Gastroesophageal sphincter (tissue), 4 donors: ENCODE results near the gene YTHDF1. TPM values are rescaled to one million over a fixed set of nuclear protein-coding genes. Genes with fewer than 3 reads are reported as not detected.

Source experiments
- ATAC-seq: fragments of 150-250 bp; one replicate; pipeline ENCODE4 v1.9.1; 2016; ENCODE audit warnings: mild to moderate bottlenecking, moderate library complexity
- H3K27ac ChIP-seq, 4 donors: fragments of 200-600 bp; sonication (generic) in 3 of 4; 1 replicate in 3 of 4; 2 replicates in 1 of 4; pipeline ENCODE4 v1.5.1; 2016 to 2019
- H3K27me3 ChIP-seq: fragments of 200-600 bp; sonication (generic); one replicate; pipeline ENCODE4 v1.5.1; 2019
- H3K36me3 ChIP-seq, 2 donors: fragments of 200-600 bp; sonication (generic); one replicate each; pipeline ENCODE4 v1.5.1; 2019; ENCODE audit warnings: control low read depth in 1 of 2
- H3K4me1 ChIP-seq, 3 donors: fragments of 200-600 bp; sonication (generic); 1 replicate in 2 of 3; 2 replicates in 1 of 3; pipeline ENCODE4 v1.5.1; 2016 to 2019; ENCODE audit warnings: control low read depth in 2 of 3
- H3K4me3 ChIP-seq, 2 donors: fragments of 200-600 bp; sonication (generic); one replicate each; pipeline ENCODE4 v1.5.1; 2019; ENCODE audit warnings: mild to moderate bottlenecking in 1 of 2, moderate library complexity in 1 of 2
- H3K9me3 ChIP-seq, 3 donors: fragments of 200-600 bp; sonication (generic); one replicate each; pipeline ENCODE4 v1.5.1; 2017 to 2019; ENCODE audit warnings: control low read depth in 2 of 3
- EP300 ChIP-seq: sonication (generic); formaldehyde crosslinking; IDR thresholded peaks from one replicate; pipeline ENCODE4 v1.6.1; 2017; ENCODE audit warnings: antibody characterized with exemption, mild to moderate bottlenecking
- POLR2A ChIP-seq, 2 donors: fragments of 450-650 bp; IDR thresholded peaks; one replicate each; pipeline ENCODE4 v1.6.1; 2017; ENCODE audit warnings: antibody characterized with exemption in 2 of 2, mild to moderate bottlenecking in 2 of 2, moderate library complexity in 1 of 2
- POLR2AphosphoS5 ChIP-seq: sonication (generic); formaldehyde crosslinking; IDR thresholded peaks from one replicate; pipeline ENCODE4 v1.6.1; 2017; ENCODE audit warnings: antibody characterized with exemption
- WGBS, 2 donors: methylation state at CpG; one replicate each; pipeline ENCODE4 v1.1.5; 2018; ENCODE audit warnings: low coverage in 1 of 2; 5-methylcytosine and 5-hydroxymethylcytosine counted together
- total RNA-seq, 4 donors: library from RNA; depleted of rRNA; stranded (reverse); fragments of >200 nt; gene quantifications; one replicate each; pipeline ENCODE4 v1.1.0, GENCODE V29; 2016
- TF ChIP-seq, protein P1 (sequence below), 4 experiments: fragments of 200-600 bp in 2 of 4; fragments of 450-650 bp in 2 of 4; sonication (generic) in 1 of 4; IDR thresholded peaks; one replicate each; pipeline ENCODE4 v1.5.1; 2017 to 2019; ENCODE audit warnings: antibody characterized with exemption in 4 of 4, mild to moderate bottlenecking in 2 of 4, moderate library complexity in 2 of 4

YTHDF1 gene
- total RNA-seq, 4 donors from 2014 or later: 20.2 to 35.8 (median 34.2) TPM

DNA sequence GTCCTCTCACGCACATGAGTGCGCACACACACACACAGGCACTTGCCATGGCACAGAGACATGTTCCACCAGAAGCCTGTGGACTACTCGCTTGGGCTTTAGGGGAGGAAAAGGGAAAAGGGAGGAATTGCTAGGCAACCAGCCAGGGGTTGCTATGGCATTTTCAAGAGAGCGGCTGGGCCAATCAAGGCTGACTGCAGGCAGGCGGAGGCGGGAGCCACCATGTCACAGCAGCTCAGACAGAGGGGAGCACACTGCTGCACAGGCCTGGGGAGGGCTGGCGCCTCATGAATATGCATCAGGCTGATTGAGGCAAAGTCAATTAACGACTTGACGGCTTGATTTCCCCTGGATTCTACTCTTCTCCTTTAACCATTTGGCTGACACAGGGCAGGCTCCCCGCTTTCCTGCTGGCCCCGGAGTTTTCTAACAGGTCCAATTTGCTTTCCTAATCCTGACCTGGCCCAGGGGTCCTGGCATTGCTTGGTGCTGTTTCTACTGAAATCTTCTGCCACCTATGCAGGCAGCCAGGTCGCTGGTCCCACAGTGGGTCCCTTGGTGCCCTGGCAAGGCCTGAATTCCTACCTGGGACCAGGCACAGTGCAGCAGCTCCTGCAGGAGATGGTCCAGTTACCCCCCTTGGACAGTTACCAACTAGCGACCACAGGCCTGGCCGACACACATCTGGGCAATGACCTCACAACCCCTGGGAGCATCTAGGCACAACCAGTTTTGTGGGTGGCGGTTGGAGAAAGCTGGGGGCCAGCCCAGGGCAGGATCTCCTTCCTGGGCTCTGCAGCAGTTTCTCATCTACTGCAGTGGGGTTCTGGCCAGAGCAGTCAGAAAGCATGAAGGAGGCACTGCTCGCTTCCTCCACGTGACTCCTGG lies 52.1 kb downstream of the YTHDF1 start:
- no peaks in the 10 kb centered on the region for H3K4me1 ChIP-seq
- TF ChIP-seq, protein P1, sequence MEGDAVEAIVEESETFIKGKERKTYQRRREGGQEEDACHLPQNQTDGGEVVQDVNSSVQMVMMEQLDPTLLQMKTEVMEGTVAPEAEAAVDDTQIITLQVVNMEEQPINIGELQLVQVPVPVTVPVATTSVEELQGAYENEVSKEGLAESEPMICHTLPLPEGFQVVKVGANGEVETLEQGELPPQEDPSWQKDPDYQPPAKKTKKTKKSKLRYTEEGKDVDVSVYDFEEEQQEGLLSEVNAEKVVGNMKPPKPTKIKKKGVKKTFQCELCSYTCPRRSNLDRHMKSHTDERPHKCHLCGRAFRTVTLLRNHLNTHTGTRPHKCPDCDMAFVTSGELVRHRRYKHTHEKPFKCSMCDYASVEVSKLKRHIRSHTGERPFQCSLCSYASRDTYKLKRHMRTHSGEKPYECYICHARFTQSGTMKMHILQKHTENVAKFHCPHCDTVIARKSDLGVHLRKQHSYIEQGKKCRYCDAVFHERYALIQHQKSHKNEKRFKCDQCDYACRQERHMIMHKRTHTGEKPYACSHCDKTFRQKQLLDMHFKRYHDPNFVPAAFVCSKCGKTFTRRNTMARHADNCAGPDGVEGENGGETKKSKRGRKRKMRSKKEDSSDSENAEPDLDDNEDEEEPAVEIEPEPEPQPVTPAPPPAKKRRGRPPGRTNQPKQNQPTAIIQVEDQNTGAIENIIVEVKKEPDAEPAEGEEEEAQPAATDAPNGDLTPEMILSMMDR (IDR thresholded peaks at IDR 0.05): no peak
- no peak for TF ChIP-seq POLR2A (IDR thresholded peaks at IDR 0.05)
- no peak for TF ChIP-seq EP300
- H3K4me3 ChIP-seq: no peak overlapping the region
- no peaks in the 10 kb centered on the region for H3K36me3 ChIP-seq
- no peak for ATAC-seq
- WGBS, 2 donors: 24% methylated on average over 6 of the region's 17 CpGs; no CpG with 5 or more reads in 1 of the 2 donors
- no peaks in the 10 kb centered on the region for H3K9me3 ChIP-seq
- peaks cover 80% of the 10 kb centered on the region for H3K27me3 ChIP-seq
- H3K27ac ChIP-seq: no peak overlapping the region

DNA sequence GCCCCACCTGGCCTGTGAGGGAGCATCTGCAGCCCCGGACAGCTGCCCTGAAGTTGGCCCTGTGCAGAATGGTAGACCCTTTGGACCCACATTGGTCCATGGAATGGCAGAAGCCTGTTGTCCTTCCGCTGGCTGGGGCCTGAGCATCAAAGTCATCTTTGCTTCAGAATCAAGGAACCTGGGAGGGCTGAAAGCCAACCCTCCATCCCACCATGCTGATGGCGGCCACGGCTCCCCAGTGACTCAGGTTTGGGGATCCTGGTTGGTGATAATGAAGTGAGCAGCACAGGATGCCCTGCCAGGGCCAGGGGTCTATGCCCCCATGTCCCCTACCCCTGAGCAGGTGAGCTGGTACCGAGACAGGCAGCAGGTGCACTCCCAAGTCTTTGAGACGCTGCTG lies 52.8 kb downstream of the YTHDF1 start:
- no peak for ATAC-seq
- H3K4me3 ChIP-seq: no peak overlapping the region
- H3K27me3 ChIP-seq: peaks cover 80% of the 10 kb centered on the region
- TF ChIP-seq POLR2A (IDR thresholded peaks at IDR 0.05) (no peak), EP300 (no peak)
- TF ChIP-seq, protein P1 (IDR thresholded peaks at IDR 0.05): no peak
- no peaks in the 10 kb centered on the region for H3K36me3 ChIP-seq
- no peaks in the 10 kb centered on the region for H3K4me1 ChIP-seq
- no peaks in the 10 kb centered on the region for H3K9me3 ChIP-seq
- H3K27ac ChIP-seq: no peak overlapping the region
- no CpG with 5 or more reads among the region's 6 CpGs for WGBS, 2 donors

- H3K27me3 ChIP-seq: peaks cover 86% of the 10 kb centered on the region
- no peaks in the 10 kb centered on the region for H3K9me3 ChIP-seq
- TF ChIP-seq EP300: no peak
- TF ChIP-seq POLR2A (IDR thresholded peaks at IDR 0.05): no peak
- TF ChIP-seq POLR2AphosphoS5: no peak
- TF ChIP-seq, protein P1 (IDR thresholded peaks at IDR 0.05): no peak
- no peak for ATAC-seq
- no peaks in the 10 kb centered on the region for H3K4me1 ChIP-seq
- WGBS, 2 donors: 53 to 66% methylated on average over 4 to 15 of the region's 19 CpGs
- no peak overlapping the region for H3K4me3 ChIP-seq
- no peak overlapping the region for H3K27ac ChIP-seq
- H3K36me3 ChIP-seq: no peaks in the 10 kb centered on the region
These were observed 53.6 kb downstream of the YTHDF1 start for GRCh38 chr20:63162206-63162795.

- no peak for TF ChIP-seq POLR2AphosphoS5
- no peak for TF ChIP-seq EP300
- TF ChIP-seq, protein P1 (IDR thresholded peaks at IDR 0.05): no peak
- no peak for TF ChIP-seq POLR2A (IDR thresholded peaks at IDR 0.05)
- no peak overlapping the region for H3K27ac ChIP-seq
- 80 to 100% methylated on average over 1 to 8 of the region's 11 CpGs for WGBS, 2 donors
- no peak overlapping the region for H3K4me3 ChIP-seq
- no peaks in the 10 kb centered on the region for H3K4me1 ChIP-seq
- H3K36me3 ChIP-seq: no peaks in the 10 kb centered on the region
- no peaks in the 10 kb centered on the region for H3K9me3 ChIP-seq
- H3K27me3 ChIP-seq: peaks cover 93% of the 10 kb centered on the region
- no peak for ATAC-seq
These were observed 54.7 kb downstream of the YTHDF1 start for GRCh38 chr20:63161176-63161651.
